Osteoblast (primary cell): ENCODE results near the gene KCNK17. TPM values are rescaled to one million over a fixed set of nuclear protein-coding genes. Genes with fewer than 3 reads are reported as not detected.

ENCODE experiments used
- DNase-seq: peaks from one replicate; pipeline ENCODE4 v3.0.0; 2011; ENCODE audit warnings: low spot score, mixed read lengths; ENCODE audit not compliant: insufficient read length; ENCODE audit errors: missing footprints
- H2AFZ ChIP-seq: 2 replicates; pipeline ENCODE4 v1.6.0; 2011; ENCODE audit warnings: mild to moderate bottlenecking, low read length
- H3K27ac ChIP-seq: 2 replicates; pipeline ENCODE4 v1.5.1; 2011; ENCODE audit warnings: mild to moderate bottlenecking, low read depth, low read length, moderate library complexity
- H3K27me3 ChIP-seq: 2 replicates; pipeline ENCODE4 v1.6.0; 2012; ENCODE audit warnings: mild to moderate bottlenecking, control low read depth, inconsistent platforms, low read length, moderate library complexity; ENCODE audit not compliant: insufficient read depth
- H3K36me3 ChIP-seq: 2 replicates; pipeline ENCODE4 v1.5.1; 2011; ENCODE audit warnings: mild to moderate bottlenecking, low read length, control low read depth, moderate library complexity; ENCODE audit not compliant: insufficient read depth
- H3K4me1 ChIP-seq: 2 replicates; pipeline ENCODE4 v1.5.1; 2011; ENCODE audit warnings: mild to moderate bottlenecking, low read length, control low read depth, moderate library complexity; ENCODE audit not compliant: insufficient read depth
- H3K4me2 ChIP-seq: 2 replicates; pipeline ENCODE4 v1.6.0; 2011; ENCODE audit warnings: mild to moderate bottlenecking, low read length; ENCODE audit not compliant: insufficient read depth
- H3K4me3 ChIP-seq: fragments of 200-600 bp; sonication (generic); 3 replicates; pipeline ENCODE4 v1.5.1; 2012; ENCODE audit warnings: mild to moderate bottlenecking, low read length, inconsistent platforms; ENCODE audit not compliant: insufficient read depth
- H3K79me2 ChIP-seq: 2 replicates; pipeline ENCODE4 v1.6.0; 2012; ENCODE audit warnings: mild to moderate bottlenecking, low read length, control low read depth, inconsistent platforms; ENCODE audit not compliant: insufficient read depth
- H3K9me3 ChIP-seq: 2 replicates; pipeline ENCODE4 v1.5.1; 2011; ENCODE audit warnings: low read depth, low read length, control low read depth
- H4K20me1 ChIP-seq: 2 replicates; pipeline ENCODE4 v1.6.0; 2012; ENCODE audit warnings: mild to moderate bottlenecking, low read length, control low read depth; ENCODE audit not compliant: insufficient read depth
- CTCF ChIP-seq: IDR thresholded peaks from 2 replicates; pipeline ENCODE4 v1.5.1; 2011; ENCODE audit warnings: mild to moderate bottlenecking, low read depth, low read length, moderate library complexity; ENCODE audit errors: extremely low read depth
- total RNA-seq: library from RNA; depleted of rRNA; stranded (reverse); fragments of >200 nt; gene quantifications from 2 replicates; pipeline ENCODE4 v1.2.3, GENCODE V29; 2012

KCNK17 gene
- total RNA-seq, 1 donor: not detected

GRCh38 chr6:39254999-39255535 lies 59.2 kb downstream of the KCNK17 start:
- H3K36me3 ChIP-seq: no peaks in the 10 kb centered on the region
- H2AFZ ChIP-seq: no peak overlapping the region
- no peak overlapping the region for H3K4me3 ChIP-seq
- H3K4me1 ChIP-seq: no peaks in the 10 kb centered on the region
- no peaks in the 10 kb centered on the region for H3K27me3 ChIP-seq
- DNase-seq: peak; percentile 37
- no peak for TF ChIP-seq CTCF
- H3K9me3 ChIP-seq: no peaks in the 10 kb centered on the region
- H3K4me2 ChIP-seq: no peak overlapping the region
- no peaks in the 10 kb centered on the region for H3K79me2 ChIP-seq
- H4K20me1 ChIP-seq: no peaks in the 10 kb centered on the region
- no peak overlapping the region for H3K27ac ChIP-seq

GRCh38 chr6:39251406-39251805 lies 62.8 kb downstream of the KCNK17 start:
- H3K4me1 ChIP-seq: no peaks in the 10 kb centered on the region
- no peak overlapping the region for H3K4me3 ChIP-seq
- no peaks in the 10 kb centered on the region for H3K79me2 ChIP-seq
- H3K27ac ChIP-seq: no peak overlapping the region
- no peaks in the 10 kb centered on the region for H3K27me3 ChIP-seq
- H3K9me3 ChIP-seq: no peaks in the 10 kb centered on the region
- no peak for TF ChIP-seq CTCF
- no peaks in the 10 kb centered on the region for H4K20me1 ChIP-seq
- DNase-seq: no peak
- H3K36me3 ChIP-seq: no peaks in the 10 kb centered on the region
- H2AFZ ChIP-seq: no peak overlapping the region
- H3K4me2 ChIP-seq: no peak overlapping the region

- TF ChIP-seq CTCF: no peak
- Histone ChIP-seq H3K4me3 (no peak overlapping the region), H3K27ac (no peak overlapping the region), H3K4me2 (no peak overlapping the region), H2AFZ (no peak overlapping the region), H3K9me3 (no peaks in the 10 kb centered on the region), H4K20me1 (no peaks in the 10 kb centered on the region), H3K79me2 (no peaks in the 10 kb centered on the region), H3K36me3 (no peaks in the 10 kb centered on the region), H3K4me1 (no peaks in the 10 kb centered on the region), H3K27me3 (no peaks in the 10 kb centered on the region)
- no peak for DNase-seq
These were observed 63.7 kb downstream of the KCNK17 start for GRCh38 chr6:39250507-39250906.

- DNase-seq: no peak
- H3K4me2 ChIP-seq: no peak overlapping the region
- H3K27ac ChIP-seq: no peak overlapping the region
- no peaks in the 10 kb centered on the region for H3K27me3 ChIP-seq
- H4K20me1 ChIP-seq: no peaks in the 10 kb centered on the region
- no peaks in the 10 kb centered on the region for H3K36me3 ChIP-seq
- no peaks in the 10 kb centered on the region for H3K4me1 ChIP-seq
- no peak overlapping the region for H3K4me3 ChIP-seq
- TF ChIP-seq CTCF: no peak
- no peaks in the 10 kb centered on the region for H3K79me2 ChIP-seq
- H3K9me3 ChIP-seq: no peaks in the 10 kb centered on the region
- H2AFZ ChIP-seq: no peak overlapping the region
These were observed 64.9 kb downstream of the KCNK17 start for GRCh38 chr6:39249278-39249677.

Other genes with a start within 250 kb of the KCNK17 start
- gene SAYSD1, start 199.2 kb downstream of the KCNK17 start, total RNA-seq: 29.8 and 31.1 TPM in 2 replicates
- not detected in 2 replicates for gene KCNK5, start 84.9 kb downstream of the KCNK17 start, total RNA-seq
- not detected in 2 replicates for gene KCNK16, start 8.3 kb upstream of the KCNK17 start, total RNA-seq